IPS DF 4.7 (cell line): ENCODE data around the gene TCL1A.

Experiments used
- DNase-seq: peaks from one replicate; pipeline ENCODE4 v3.0.0-alpha.2; 2013; ENCODE audit warnings: low spot score; ENCODE audit errors: extremely low read depth

The TCL1A gene

DNA sequence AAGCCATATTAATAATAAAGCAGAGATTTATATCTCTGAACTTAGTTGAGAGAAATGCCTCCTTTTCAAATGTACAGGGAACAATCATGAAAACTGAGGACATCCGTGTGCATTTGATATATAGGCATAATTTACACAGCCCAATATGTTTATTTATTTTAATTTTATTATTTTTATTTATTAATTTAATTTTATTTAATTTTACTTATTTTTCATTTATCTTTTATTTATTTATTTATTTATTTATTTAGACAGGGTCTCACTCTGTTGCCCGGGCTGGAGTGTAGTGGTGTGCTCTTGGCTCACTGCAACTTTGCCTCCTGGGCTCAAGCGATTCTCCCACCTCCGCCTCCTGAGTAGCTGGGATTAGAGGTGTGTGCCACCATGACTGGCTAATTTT, 8.4 kb downstream of the TCL1A start:
- DNase-seq: no peak

DNA sequence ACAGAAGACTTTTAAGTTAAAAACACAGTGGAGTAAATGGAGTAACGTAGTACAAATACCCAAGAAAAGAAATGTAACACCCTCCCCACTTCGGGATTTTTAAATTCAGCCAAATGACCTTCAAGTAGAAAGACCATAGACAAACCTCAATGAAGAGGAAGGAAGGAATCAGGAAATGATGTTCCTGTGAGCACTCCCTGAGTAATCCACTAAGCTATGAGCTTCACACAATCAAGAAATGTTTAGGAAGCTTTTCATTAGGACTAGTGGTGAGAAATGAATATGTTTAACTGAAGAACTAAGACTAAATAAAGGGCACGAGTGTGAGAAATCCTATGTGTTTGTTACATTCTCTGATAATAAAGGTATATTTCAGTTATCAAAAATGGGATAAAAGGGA, 10.1 kb downstream of the TCL1A start:
- DNase-seq: no peak

GRCh38 chr14:95703341-95703740, 10.6 kb downstream of the TCL1A start:
- no peak for DNase-seq

DNA sequence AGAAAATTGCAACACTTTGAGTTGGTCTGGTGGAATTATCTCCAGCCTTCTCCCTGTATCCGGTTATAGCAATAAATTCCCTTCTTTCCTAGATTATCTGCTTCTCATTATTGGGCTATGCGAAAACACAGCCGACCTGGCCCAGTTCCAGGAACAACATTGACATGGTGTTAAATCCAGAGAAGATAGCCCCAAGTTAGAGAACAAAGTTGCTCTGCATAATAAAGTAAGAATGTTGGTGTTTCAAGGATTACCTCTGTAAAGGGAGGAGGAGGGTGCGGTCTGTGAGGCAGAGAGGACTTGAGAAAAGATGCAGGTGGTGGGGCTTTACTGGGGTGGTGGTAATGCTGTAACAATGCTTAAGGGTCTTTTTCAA, 12.1 kb downstream of the TCL1A start:
- DNase-seq: no peak

GRCh38 chr14:95700221-95700976, 13.5 kb downstream of the TCL1A start:
- DNase-seq: no peak

DNA sequence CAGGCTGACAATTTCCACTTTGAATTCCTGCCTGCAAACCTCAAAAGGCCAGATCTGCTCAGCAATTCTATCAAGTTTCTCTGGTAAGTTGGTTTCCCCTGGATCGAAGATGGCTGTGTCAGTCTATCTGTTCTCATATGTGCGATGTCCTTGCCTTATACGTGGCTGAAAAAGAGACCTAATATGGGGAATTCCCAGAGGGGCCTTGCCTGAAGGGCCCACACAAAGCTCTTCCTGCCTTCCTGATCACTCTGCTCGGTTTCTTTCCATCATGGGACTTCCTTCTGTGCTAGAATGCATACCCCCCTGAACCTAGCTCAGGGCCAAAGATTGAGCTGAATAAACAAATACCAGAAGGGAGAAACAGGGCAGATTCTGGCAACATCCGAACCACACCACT, 14.5 kb downstream of the TCL1A start:
- no peak for DNase-seq

GRCh38 chr14:95698287-95698686, 15.6 kb downstream of the TCL1A start:
- DNase-seq: no peak

- no peak for DNase-seq
Measured at GRCh38 chr14:95697764-95698163, 16.2 kb downstream of the TCL1A start.

- no peak for DNase-seq
Measured at GRCh38 chr14:95696741-95697140, 17.2 kb downstream of the TCL1A start.

DNA sequence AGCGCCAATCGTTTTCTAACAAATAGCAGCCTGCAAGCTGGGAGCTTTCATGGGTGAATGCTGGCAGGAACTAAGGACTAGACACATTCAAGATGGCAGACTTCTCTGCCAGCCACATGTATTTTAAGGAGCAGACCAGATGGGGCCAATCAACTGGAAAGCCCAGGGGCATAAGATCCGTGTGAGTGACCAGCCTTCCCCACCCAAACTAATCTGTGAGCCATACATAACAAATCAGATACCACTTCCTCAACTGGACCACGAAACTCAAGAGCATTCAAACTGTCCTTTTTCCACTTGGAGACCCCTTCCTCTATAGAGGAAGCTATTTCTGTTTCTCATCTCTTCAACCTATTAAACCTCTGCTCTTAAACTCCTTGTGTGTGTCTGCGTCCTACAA, 18.0 kb downstream of the TCL1A start:
- no peak for DNase-seq

DNA sequence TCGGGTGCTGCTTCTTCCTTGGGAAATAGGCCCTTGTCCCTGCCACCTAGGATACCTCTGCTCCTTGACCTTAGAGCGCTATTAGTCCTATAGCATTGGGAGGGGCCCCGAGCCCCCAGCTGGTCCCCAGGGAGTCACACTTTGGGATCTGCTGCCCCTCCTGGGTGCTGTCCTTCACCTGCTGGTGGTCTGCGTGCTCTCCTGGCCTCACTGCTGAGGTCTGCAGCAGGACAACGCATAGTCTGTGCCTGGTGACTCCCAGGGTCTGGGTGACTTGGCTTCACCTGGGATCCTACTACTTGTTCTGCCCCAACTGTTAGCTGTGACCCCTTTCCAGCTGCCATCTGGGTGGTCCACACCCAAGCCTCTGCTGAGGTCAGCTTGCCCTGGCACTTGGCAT, 18.9 kb downstream of the TCL1A start:
- DNase-seq: no peak

GRCh38 chr14:95692109-95692508, 21.8 kb downstream of the TCL1A start:
- DNase-seq: no peak

GRCh38 chr14:95691591-95691990, 22.3 kb downstream of the TCL1A start:
- no peak for DNase-seq

GRCh38 chr14:95690815-95691214, 23.1 kb downstream of the TCL1A start:
- no peak for DNase-seq

DNA sequence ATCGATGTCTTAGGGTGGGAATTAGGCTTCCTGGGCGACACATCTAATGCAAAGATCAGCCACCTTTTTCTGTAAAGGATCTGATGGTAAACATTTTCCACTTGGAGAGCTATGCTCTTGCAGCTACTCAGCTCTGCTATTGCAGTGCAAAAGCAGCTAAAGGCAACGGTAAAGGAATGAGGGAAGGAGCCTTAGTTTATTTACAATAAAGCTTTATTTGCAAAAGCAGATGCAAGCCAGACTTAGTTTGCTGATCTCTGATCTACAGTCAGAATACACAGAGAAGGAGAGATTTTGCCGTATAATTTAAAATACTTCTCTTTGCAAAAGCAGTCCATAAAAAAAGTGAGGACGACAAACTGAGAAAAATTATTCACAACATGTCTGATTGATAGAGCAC, 24.5 kb downstream of the TCL1A start:
- no peak for DNase-seq

DNA sequence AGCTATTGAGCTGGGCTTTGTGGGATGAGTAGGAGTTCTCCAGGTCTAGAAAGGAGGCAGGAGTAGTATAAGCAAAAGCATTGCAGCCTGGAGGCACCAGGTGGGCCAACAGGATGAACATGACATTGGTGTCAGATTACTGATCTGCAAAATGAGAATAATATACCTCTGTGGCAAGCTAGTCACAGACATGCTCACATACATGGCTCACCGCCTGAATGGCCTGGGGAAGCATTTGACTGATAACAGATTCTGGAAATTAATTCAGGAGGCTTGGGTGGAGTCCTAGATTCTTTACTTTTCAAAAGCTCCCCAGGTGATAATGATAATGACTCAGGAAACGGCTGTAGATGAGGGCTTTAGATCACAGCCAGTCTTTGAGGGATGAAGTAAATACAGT, 27.0 kb downstream of the TCL1A start:
- DNase-seq: no peak

DNA sequence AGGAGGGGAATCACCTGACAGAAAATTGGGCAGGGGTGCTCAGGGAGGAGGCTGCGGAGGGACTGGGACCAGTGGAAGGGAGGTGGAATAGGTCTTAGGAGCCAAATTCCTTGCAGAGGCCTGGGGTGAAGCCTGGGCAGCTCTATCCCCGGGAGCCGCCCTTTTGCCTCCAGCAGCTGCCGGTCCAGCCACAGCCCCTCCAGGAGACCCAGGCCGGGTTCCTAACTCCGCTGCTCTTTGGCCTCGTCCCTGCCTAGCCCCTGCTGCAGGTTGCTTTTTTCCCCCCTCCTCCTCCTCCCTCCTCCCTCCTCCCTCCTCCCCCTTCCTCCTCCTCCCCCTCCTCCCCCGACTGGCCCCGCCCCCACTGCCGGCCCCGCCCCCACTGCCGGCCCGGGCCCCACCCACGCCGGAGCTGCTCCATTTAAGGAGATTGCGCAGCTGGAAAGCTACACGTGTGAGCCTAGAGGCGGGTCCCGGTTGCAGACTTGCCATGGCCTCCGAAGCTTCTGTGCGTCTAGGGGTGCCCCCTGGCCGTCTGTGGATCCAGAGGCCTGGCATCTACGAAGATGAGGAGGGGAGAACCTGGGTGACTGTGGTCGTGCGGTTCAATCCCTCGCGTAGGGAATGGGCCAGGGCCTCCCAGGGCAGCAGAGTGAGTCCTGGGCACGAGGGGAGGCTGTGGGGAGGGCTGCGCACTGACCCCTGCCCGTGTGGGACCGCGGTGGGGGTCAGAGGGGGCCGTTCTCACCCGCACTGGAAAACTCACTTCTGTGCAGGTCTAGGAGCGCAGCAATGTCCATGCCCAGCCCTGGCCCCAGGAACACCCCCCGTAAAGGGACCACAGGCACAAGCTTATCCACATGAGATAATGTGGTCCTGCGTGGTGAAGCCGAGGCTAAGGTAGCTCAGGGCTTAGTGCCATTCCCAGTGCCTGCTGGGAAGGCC, 27.7 kb downstream of the TCL1A start, which contains the start of gene TCL1B:
TCL1B (plus strand) TSS at position 449 of the 945 bp plus-strand sequence; CDS start at position 491, 42 bp downstream.
- DNase-seq: no peak

DNA sequence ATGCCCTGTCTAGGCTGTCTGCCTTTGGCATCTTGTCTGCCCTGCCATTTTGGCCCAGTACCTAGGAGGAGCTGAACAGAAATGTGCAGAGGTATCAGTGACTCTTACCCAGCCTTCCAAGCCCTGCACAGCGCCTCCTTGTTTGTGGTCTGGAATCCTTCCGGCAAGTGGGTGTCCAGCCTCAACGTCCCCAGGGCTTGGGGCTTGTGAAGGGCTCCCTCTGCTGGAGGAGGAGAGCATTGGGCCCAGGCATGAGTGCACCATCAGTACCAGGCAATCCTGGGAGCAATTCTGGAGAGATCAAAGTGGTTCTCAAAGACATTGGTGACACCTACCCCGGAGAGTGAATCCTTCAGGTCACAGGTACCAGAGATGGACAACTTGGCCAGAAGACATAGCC, 30.1 kb downstream of the TCL1A start:
- DNase-seq: no peak

- no peak for DNase-seq
Measured at GRCh38 chr14:95681153-95681552, 32.8 kb downstream of the TCL1A start.

DNA sequence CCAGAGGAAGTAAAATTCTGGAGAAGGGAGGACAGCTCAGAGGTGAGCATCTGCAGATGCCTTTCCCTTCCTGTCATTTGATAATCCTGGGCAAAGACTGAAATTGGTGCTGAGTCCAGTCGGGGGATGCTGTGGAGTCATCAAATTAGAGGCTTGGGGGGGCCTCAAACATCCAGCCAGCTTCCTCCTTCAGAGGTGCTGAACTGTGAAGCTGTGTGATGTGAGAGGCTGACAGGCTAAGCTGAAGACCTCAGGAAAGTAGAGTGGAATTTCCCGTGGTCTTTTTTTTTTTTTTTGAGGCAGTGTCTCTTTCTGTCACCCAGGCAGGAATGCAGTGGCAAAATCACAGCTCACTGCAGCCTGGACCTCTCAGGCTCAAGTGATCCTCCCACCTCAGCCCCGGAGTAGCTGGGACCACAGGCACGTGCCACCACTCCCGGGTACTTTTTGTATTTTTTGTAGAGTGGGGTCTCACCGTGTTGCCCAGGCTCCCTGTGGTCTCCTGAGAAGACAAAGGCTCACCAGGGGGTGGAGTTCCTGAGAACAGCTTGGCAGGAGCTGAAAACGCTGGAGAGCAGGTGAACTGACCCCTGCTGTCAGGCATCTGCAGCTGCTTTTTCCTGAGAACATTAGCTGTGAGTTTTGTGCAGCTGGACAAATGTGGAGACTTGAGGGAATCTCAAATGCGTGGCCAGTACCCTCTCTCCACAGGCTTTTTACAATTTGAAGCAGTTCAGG, 33.8 kb downstream of the TCL1A start:
- DNase-seq: no peak

- no peak for DNase-seq
Measured at GRCh38 chr14:95679148-95679815, 34.6 kb downstream of the TCL1A start.
